CD8-positive, alpha-beta memory T cell (primary cell): ENCODE results near the gene SEMA4C. TPM values are rescaled to one million over a fixed set of nuclear protein-coding genes. Genes with fewer than 3 reads are reported as not detected.
A peak's percentile ranks its signal among the peaks of the same experiment; 100 is the strongest.

Experiments
- CTCF ChIA-PET: fragments of 350-600 bp; sonication (Branson Sonifier 250); formaldehyde crosslinking; loops from one replicate; lab custom pipeline; 2021; ENCODE audit warnings: antibody characterized with exemption; lab: Charles Lee
- POLR2A ChIA-PET: fragments of 350-600 bp; sonication (Branson Sonifier 250); formaldehyde crosslinking; loops from one replicate; lab custom pipeline; 2021; ENCODE audit warnings: antibody characterized with exemption; lab: Charles Lee
- DNase-seq, 5 donors: peaks; one replicate each; pipeline versions ENCODE4 v3.0.0 to v3.0.0-alpha.2; 2020 to 2022; ENCODE audit warnings: mixed read lengths in 1 of 5
- H3K27ac ChIP-seq: one replicate; pipeline ENCODE4 v1.7.0; 2013; ENCODE audit warnings: low read depth, mild to moderate bottlenecking, low read length, moderate library complexity
- H3K27me3 ChIP-seq: 2 replicates; pipeline ENCODE4 v1.7.0; 2013; ENCODE audit warnings: low read length, mild to moderate bottlenecking; ENCODE audit not compliant: insufficient read depth, poor library complexity, severe bottlenecking
- H3K36me3 ChIP-seq: 2 replicates; pipeline ENCODE4 v1.7.0; 2013; ENCODE audit warnings: mild to moderate bottlenecking, low read length, moderate library complexity; ENCODE audit not compliant: insufficient read depth
- H3K4me1 ChIP-seq: 2 replicates; pipeline ENCODE4 v1.7.0; 2013; ENCODE audit warnings: mild to moderate bottlenecking, low read length, moderate library complexity; ENCODE audit not compliant: insufficient read depth
- H3K4me3 ChIP-seq: 2 replicates; pipeline ENCODE4 v1.7.0; 2013; ENCODE audit warnings: mild to moderate bottlenecking, low read length
- H3K9me3 ChIP-seq: 2 replicates; pipeline ENCODE4 v1.7.0; 2013; ENCODE audit warnings: mild to moderate bottlenecking, low read length
- H3K27ac Mint-ChIP-seq, 8 donors: one replicate each; pipeline ENCODE4 v1.8.0; 2020 to 2021; ENCODE audit warnings: mixed read lengths in 8 of 8, mild to moderate bottlenecking in 6 of 8, inconsistent platforms in 3 of 8, moderate library complexity in 3 of 8
- H3K27me3 Mint-ChIP-seq, 2 donors: one replicate each; pipeline ENCODE4 v1.8.0; 2020 to 2021; ENCODE audit warnings: mixed read lengths in 2 of 2, mild to moderate bottlenecking in 1 of 2, moderate library complexity in 1 of 2
- H3K36me3 Mint-ChIP-seq, 3 donors: one replicate each; pipeline ENCODE4 v1.8.0; 2020 to 2021; ENCODE audit warnings: mixed read lengths in 3 of 3, inconsistent platforms in 1 of 3, mild to moderate bottlenecking in 1 of 3
- H3K4me1 Mint-ChIP-seq, 3 donors: one replicate each; pipeline ENCODE4 v1.8.0; 2020 to 2021; ENCODE audit warnings: mixed read lengths in 3 of 3, inconsistent platforms in 1 of 3, mild to moderate bottlenecking in 1 of 3
- H3K4me3 Mint-ChIP-seq, 7 donors: one replicate each; pipeline ENCODE4 v1.8.0; 2020 to 2021; ENCODE audit warnings: mixed read lengths in 7 of 7, mild to moderate bottlenecking in 6 of 7, moderate library complexity in 4 of 7, inconsistent platforms in 2 of 7
- H3K9me3 Mint-ChIP-seq, 5 donors: one replicate each; pipeline ENCODE4 v1.8.0; 2020 to 2022; ENCODE audit warnings: mixed read lengths in 5 of 5, mild to moderate bottlenecking in 3 of 5, moderate library complexity in 2 of 5, inconsistent platforms in 1 of 5
- polyA plus RNA-seq: library from polyadenylated mRNA; unstranded; fragments of 300-500 nt; fragmentation: Illumina TruSeq; gene quantifications from one replicate; pipeline ENCODE4 v1.2.3, GENCODE V29; 2021
- total RNA-seq, 2 experiments: library from RNA; stranded (reverse); gene quantifications; one replicate each; pipeline ENCODE4 v1.2.3, GENCODE V29; 2021

Gene SEMA4C
- total and polyA plus RNA-seq, 3 experiments from 2014 or later = 7.1 to 18.7 (median 16.6) TPM

GRCh38 chr2:96883306-96883705 lies 13.4 kb upstream of the SEMA4C start:
- ChIA-PET CTCF (no interaction called here), POLR2A (no interaction called here)
- Mint-ChIP-seq H3K9me3 (no peaks in the 10 kb centered on the region), H3K36me3 (no peaks in the 10 kb centered on the region), H3K27me3 (peaks cover 0 to 2% of the 10 kb centered on the region in 2 donors), H3K27ac (peak overlapping the region in 1 of 8 donors; percentile 43), H3K4me3 (no peak overlapping the region), H3K4me1 (peaks cover 2 to 9% (median 8%) of the 10 kb centered on the region in 3 donors)
- H3K4me1 ChIP-seq = peaks cover 9% of the 10 kb centered on the region
- H3K36me3 ChIP-seq = no peaks in the 10 kb centered on the region
- DNase-seq = no peak
- H3K4me3 ChIP-seq = no peak overlapping the region
- no peak overlapping the region for H3K27ac ChIP-seq
- H3K9me3 ChIP-seq = no peaks in the 10 kb centered on the region
- H3K27me3 ChIP-seq = no peaks in the 10 kb centered on the region

GRCh38 chr2:96882906-96883305 lies 13.0 kb upstream of the SEMA4C start:
- Histone ChIP-seq H3K27me3 (no peaks in the 10 kb centered on the region), H3K4me3 (no peak overlapping the region), H3K36me3 (no peaks in the 10 kb centered on the region), H3K4me1 (peaks cover 5% of the 10 kb centered on the region), H3K9me3 (no peaks in the 10 kb centered on the region), H3K27ac (no peak overlapping the region)
- H3K27me3 Mint-ChIP-seq = no peaks in the 10 kb centered on the region
- no peak for DNase-seq
- H3K36me3 Mint-ChIP-seq = no peaks in the 10 kb centered on the region
- ChIA-PET POLR2A (no interaction called here), CTCF (interaction anchor here (1.4 kb wide), 1 partner anchor 25 kb away, joined by 4 read pairs; the partner anchor contains the start of gene ANKRD39)
- H3K4me3 Mint-ChIP-seq = no peak overlapping the region
- H3K27ac Mint-ChIP-seq = no peak overlapping the region
- H3K9me3 Mint-ChIP-seq = no peaks in the 10 kb centered on the region
- peaks cover 0 to 5% (median 5%) of the 10 kb centered on the region in 3 donors for H3K4me1 Mint-ChIP-seq

DNA sequence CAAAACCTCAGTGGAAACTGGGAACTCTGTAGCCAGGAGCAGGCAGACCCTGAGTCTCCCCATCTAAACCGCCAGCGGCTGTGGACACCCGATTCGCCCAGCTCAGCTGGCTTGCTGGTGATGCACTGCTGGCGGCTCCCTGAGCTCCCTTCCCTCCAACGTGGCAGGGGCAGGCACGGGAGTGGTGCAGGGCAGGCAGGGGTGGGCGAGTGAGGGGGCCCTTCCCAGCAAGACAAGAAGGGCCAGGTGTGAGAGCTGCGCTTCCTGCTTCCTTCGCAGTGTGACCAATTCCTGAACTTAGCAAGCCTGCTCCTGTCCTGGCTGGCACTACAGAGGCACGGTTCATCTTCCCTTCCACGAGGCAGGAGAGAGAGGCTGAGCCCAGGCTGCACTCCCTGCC lies 12.3 kb upstream of the SEMA4C start:
- H3K27ac Mint-ChIP-seq = peak overlapping the region in 1 of 8 donors; percentile 22
- Histone ChIP-seq H3K36me3 (no peaks in the 10 kb centered on the region), H3K27me3 (no peaks in the 10 kb centered on the region), H3K27ac (no peak overlapping the region), H3K4me1 (peaks cover 4% of the 10 kb centered on the region), H3K9me3 (no peaks in the 10 kb centered on the region), H3K4me3 (no peak overlapping the region)
- ChIA-PET CTCF (interaction anchor here (1.4 kb wide), 1 partner anchor 24 kb away, joined by 4 read pairs; the partner anchor contains the start of gene ANKRD39), POLR2A (no interaction called here)
- no peak overlapping the region for H3K4me3 Mint-ChIP-seq
- H3K9me3 Mint-ChIP-seq = no peaks in the 10 kb centered on the region
- no peaks in the 10 kb centered on the region for H3K36me3 Mint-ChIP-seq
- H3K4me1 Mint-ChIP-seq = peaks cover 0 to 1% (median 1%) of the 10 kb centered on the region in 3 donors
- H3K27me3 Mint-ChIP-seq = no peaks in the 10 kb centered on the region
- no peak for DNase-seq

GRCh38 chr2:96881349-96882195 lies 11.7 kb upstream of the SEMA4C start:
- H3K9me3 Mint-ChIP-seq = no peaks in the 10 kb centered on the region
- no peak overlapping the region for H3K4me3 Mint-ChIP-seq
- Histone ChIP-seq H3K9me3 (no peaks in the 10 kb centered on the region), H3K36me3 (no peaks in the 10 kb centered on the region), H3K4me1 (peaks cover 4% of the 10 kb centered on the region), H3K27me3 (no peaks in the 10 kb centered on the region), H3K4me3 (no peak overlapping the region), H3K27ac (no peak overlapping the region)
- H3K36me3 Mint-ChIP-seq = no peaks in the 10 kb centered on the region
- H3K4me1 Mint-ChIP-seq = peaks cover 0 to 3% (median 0%) of the 10 kb centered on the region in 3 donors
- no peak for DNase-seq
- ChIA-PET CTCF (interaction anchor here (1.4 to 1.5 kb wide), 2 partner anchors 24 to 81 kb away, joined by 3 to 4 read pairs; partner anchors contain the start of gene ANKRD39), POLR2A (no interaction called here)
- H3K27me3 Mint-ChIP-seq = no peaks in the 10 kb centered on the region
- H3K27ac Mint-ChIP-seq = peak overlapping the region in 1 of 8 donors; percentile 23

GRCh38 chr2:96880891-96881273 lies 11.0 kb upstream of the SEMA4C start:
- Histone ChIP-seq H3K27ac (no peak overlapping the region), H3K27me3 (no peaks in the 10 kb centered on the region), H3K4me1 (peaks cover 4% of the 10 kb centered on the region), H3K36me3 (no peaks in the 10 kb centered on the region), H3K9me3 (no peaks in the 10 kb centered on the region), H3K4me3 (no peak overlapping the region)
- Mint-ChIP-seq H3K4me1 (peaks cover 0 to 8% (median 6%) of the 10 kb centered on the region in 3 donors), H3K36me3 (no peaks in the 10 kb centered on the region), H3K9me3 (no peaks in the 10 kb centered on the region), H3K27me3 (no peaks in the 10 kb centered on the region), H3K4me3 (peak overlapping the region in 1 of 7 donors; percentile 59), H3K27ac (no peak overlapping the region)
- ChIA-PET POLR2A (no interaction called here), CTCF (interaction anchor here (1.3 to 1.5 kb wide), 2 partner anchors 23 to 81 kb away, joined by 3 to 5 read pairs; partner anchors contain the start of gene ANKRD39)
- DNase-seq = no peak

DNA sequence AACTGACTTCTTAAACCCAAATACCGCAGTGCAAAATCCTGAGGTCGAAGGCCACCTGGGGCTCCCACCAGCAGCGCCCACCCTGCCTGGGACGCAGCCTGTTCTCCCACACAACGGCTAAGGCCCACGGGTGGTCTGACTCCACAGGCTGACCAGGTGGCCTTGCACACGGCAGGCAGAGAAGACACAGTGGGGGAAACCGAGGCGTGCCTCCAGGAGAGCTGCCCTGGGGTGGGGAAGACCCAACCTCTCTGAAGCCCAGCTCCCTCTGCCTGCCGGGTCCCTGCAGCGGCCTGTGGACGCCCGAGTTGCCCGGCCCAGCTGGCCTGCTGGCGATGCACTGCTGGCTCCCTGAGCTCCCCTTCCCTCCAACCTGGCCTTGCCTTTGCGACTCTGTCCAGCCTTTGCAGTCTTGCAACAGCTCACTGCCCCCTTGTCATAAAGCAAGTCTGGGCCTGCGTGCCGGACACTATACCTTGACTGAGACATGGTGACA lies 9.7 kb upstream of the SEMA4C start:
- no peak overlapping the region for H3K4me3 Mint-ChIP-seq
- no peaks in the 10 kb centered on the region for H3K27me3 Mint-ChIP-seq
- Histone ChIP-seq H3K27ac (no peak overlapping the region), H3K9me3 (no peaks in the 10 kb centered on the region), H3K4me1 (peaks cover 9% of the 10 kb centered on the region), H3K36me3 (no peaks in the 10 kb centered on the region), H3K27me3 (no peaks in the 10 kb centered on the region), H3K4me3 (no peak overlapping the region)
- peak overlapping the region in 1 of 8 donors; percentile 24 for H3K27ac Mint-ChIP-seq
- DNase-seq = no peak
- H3K4me1 Mint-ChIP-seq = peaks cover under 1 to 20% (median 10%) of the 10 kb centered on the region in 3 donors
- CTCF ChIA-PET = interaction anchor here (1.0 to 1.5 kb wide), 3 partner anchors 22 to 89 kb away, joined by 3 to 5 read pairs (median 3); partner anchors contain the start of gene ANKRD39
- H3K9me3 Mint-ChIP-seq = no peaks in the 10 kb centered on the region
- POLR2A ChIA-PET = interaction anchor here (0.8 kb wide), 1 partner anchor 34 kb away, joined by 3 read pairs; no protein-coding TSS in a partner anchor
- no peaks in the 10 kb centered on the region for H3K36me3 Mint-ChIP-seq

DNA sequence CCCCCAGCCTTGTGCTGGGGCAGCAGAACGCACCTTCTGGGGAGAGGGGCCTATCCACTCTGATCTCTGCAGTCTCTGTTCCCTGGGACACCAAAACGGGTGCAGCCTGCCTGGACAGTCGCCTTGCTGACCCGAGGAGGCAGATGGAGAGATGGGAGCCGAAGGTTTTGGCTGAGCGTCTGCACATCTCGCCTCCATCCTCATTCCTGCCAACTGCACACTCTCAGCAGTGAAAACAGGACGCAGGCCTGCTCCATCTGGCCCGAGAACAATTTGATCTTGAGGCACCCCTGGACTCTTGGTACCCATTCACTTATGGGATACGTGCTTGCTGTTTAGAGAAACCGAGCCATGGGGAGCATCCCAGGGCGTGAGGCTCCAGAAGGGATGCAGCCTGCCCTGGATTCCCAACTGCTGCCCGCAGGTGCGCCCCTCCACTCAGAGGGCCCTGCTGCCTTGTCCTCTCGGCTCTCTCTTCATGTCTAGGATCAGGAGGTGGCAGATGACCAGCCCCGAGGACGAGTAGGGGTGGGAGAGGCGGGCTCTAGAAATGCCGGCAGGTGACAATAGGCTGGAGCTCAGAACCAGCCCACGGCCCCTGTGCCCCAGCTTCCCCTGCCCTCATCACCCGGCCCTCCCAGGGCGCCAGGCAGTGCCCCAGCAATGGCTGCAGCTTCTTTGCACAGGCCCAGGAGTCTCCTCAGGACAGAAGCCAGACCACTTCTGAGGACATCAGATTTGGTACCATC lies 9.1 kb upstream of the SEMA4C start:
- ChIA-PET POLR2A (no interaction called here), CTCF (interaction anchor here (1.0 kb wide), 1 partner anchor 88 kb away, joined by 3 read pairs; no protein-coding TSS in a partner anchor)
- Mint-ChIP-seq H3K9me3 (no peaks in the 10 kb centered on the region), H3K4me1 (peaks cover 6 to 27% (median 14%) of the 10 kb centered on the region in 3 donors), H3K4me3 (no peak overlapping the region), H3K27me3 (no peaks in the 10 kb centered on the region), H3K36me3 (no peaks in the 10 kb centered on the region), H3K27ac (no peak overlapping the region)
- H3K9me3 ChIP-seq = no peaks in the 10 kb centered on the region
- H3K4me3 ChIP-seq = no peak overlapping the region
- peaks cover 16% of the 10 kb centered on the region for H3K4me1 ChIP-seq
- DNase-seq = no peak
- no peaks in the 10 kb centered on the region for H3K27me3 ChIP-seq
- no peak overlapping the region for H3K27ac ChIP-seq
- no peaks in the 10 kb centered on the region for H3K36me3 ChIP-seq
